Pancreas (tissue), 10 donors: Measurements from ENCODE around the gene SHROOM4. TPM values are rescaled to one million over a fixed set of nuclear protein-coding genes. Genes with fewer than 3 reads are reported as not detected.

ENCODE experiments used
- ATAC-seq, 4 donors: fragments of 200-7000 bp; cut with Tn5 transposase; one replicate each; pipeline versions ENCODE4 v1.8.0 to v1.9.1; 2020; ENCODE audit warnings: mild to moderate bottlenecking in 4 of 4, moderate library complexity in 4 of 4
- DNase-seq, 6 donors: peaks; one replicate each; pipeline ENCODE4 v3.0.0-alpha.2; 2020
- FAIRE-seq: peaks from 2 replicates; lab custom pipeline; 2012; peaks lifted over from hg19 to GRCh38; lab: Jason Lieb, UNC
- H3K27ac ChIP-seq, 4 donors: fragments of 200-600 bp; sonication (generic); 1 replicate in 3 of 4; 2 replicates in 1 of 4; pipeline versions ENCODE4 v1.5.0 to v1.8.0; 2020
- H3K27me3 ChIP-seq, 4 donors: fragments of 200-600 bp; one replicate each; pipeline ENCODE4 v1.8.0; 2021
- H3K36me3 ChIP-seq, 3 donors: fragments of 200-600 bp; sonication (generic) in 1 of 3; one replicate each; pipeline versions ENCODE4 v1.5.0 to v1.8.0; 2020 to 2021
- H3K4me1 ChIP-seq, 3 donors: fragments of 200-600 bp; one replicate each; pipeline ENCODE4 v1.8.0; 2021
- H3K4me3 ChIP-seq, 4 donors: fragments of 200-600 bp; sonication (generic) in 2 of 4; one replicate each; pipeline versions ENCODE4 v1.5.0 to v1.8.0; 2020 to 2021
- H3K9me3 ChIP-seq, 4 donors: fragments of 200-600 bp; one replicate each; pipeline ENCODE4 v1.8.0; 2021
- CTCF ChIP-seq, 4 donors: fragments of 200-600 bp; sonication (generic) in 3 of 4; IDR thresholded peaks; one replicate each; pipeline versions ENCODE4 v1.5.0 to v1.8.0; 2021; ENCODE audit warnings: antibody characterized with exemption in 4 of 4
- WGBS, 2 donors: extraction: QIAGEN DNeasy Blood & Tissue Kit; methylation state at CpG; one replicate each; pipeline ENCODE4 v1.1.7; 2013; 5-methylcytosine and 5-hydroxymethylcytosine counted together
- intact Hi-C, 3 donors: fragments of 100-400 bp; cut with DNase I; formaldehyde crosslinking; loops; one replicate each; pipeline versions ENCODE4 v1.11.1 to v1.14.2; 2022
- polyA plus RNA-seq, 2 donors: library from polyadenylated mRNA; stranded (reverse); fragments of 200-250 nt; gene quantifications; one replicate each; pipeline ENCODE4 v1.2.3, GENCODE V29; 2013
- total RNA-seq, 6 donors: library from RNA; stranded (reverse); fragmentation: NEBNext Ultra II Directional in 4 of 6; extraction: Animal tissue kit (Norgen Biotek cat#: 25700) in 4 of 6; gene quantifications; one replicate each; pipeline versions ENCODE4 v1.2.1 to v1.2.4, GENCODE V29; 2021 to 2023
- donor health status: healthy with polysubstance abuse.
- donor health status: DM: no; HTN: no; CAD: no; lungs with moderate emphysema.
- donor health status: DM: no; HTN: no; CAD: no.
- donor health status: control.
- donor health status: control.
- donor health status: Bipolar disorder and iron deficiency.
- donor health status: DM: yes; HTN: yes; CAD: no.
- donor health status: DM: no; HTN: no; CAD: no.
- donor health status: DM: no; HTN: no; CAD: no.
- donor health status: DM: yes; HTN: yes; CAD: no.

SHROOM4 gene
- total and polyA plus RNA-seq, 8 donors: 0.46 to 1.7 (median 0.98) TPM

GRCh38 chrX:50705042-50705441 is 109.0 kb downstream of the SHROOM4 start:
- no peak for ATAC-seq
- H3K27ac ChIP-seq: no peak overlapping the region
- TF ChIP-seq CTCF (IDR thresholded peaks at IDR 0.05): no peak
- no peaks in the 10 kb centered on the region for H3K36me3 ChIP-seq
- 50% methylated on average over 3 of the region's 3 CpGs for WGBS, 2 donors
- H3K27me3 ChIP-seq: peaks cover 0 to 17% (median 2%) of the 10 kb centered on the region in 4 donors
- intact Hi-C loops: no loop called here
- no peak overlapping the region for H3K4me3 ChIP-seq
- no peaks in the 10 kb centered on the region for H3K4me1 ChIP-seq
- no peak for DNase-seq
- no peaks in the 10 kb centered on the region for H3K9me3 ChIP-seq
- FAIRE-seq: no peak

DNA sequence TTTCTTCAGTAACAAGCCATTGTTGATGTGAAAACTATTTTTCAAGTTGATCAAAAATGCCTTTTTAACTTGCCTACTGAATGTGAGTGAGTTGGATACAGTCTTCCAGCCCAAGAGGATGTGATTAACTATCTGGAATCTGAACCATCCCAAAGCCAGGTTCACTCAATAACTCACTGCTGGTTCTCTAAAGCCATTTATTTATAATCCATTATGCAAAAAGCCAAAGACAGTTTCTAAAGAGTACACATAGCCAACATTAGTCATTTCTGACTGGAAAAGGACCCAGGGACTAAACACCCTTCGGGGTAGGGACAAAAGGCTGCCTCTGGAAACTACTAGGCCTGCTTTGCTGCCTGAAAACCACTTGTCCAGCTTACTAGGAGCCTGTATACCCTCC is 109.6 kb downstream of the SHROOM4 start:
- no peak for DNase-seq
- ATAC-seq: no peak
- FAIRE-seq: no peak
- no peak for TF ChIP-seq CTCF (IDR thresholded peaks at IDR 0.05)
- Histone ChIP-seq H3K4me3 (no peak overlapping the region), H3K4me1 (no peaks in the 10 kb centered on the region), H3K27ac (no peak overlapping the region), H3K9me3 (no peaks in the 10 kb centered on the region), H3K27me3 (peaks cover 0 to 17% (median 2%) of the 10 kb centered on the region in 4 donors), H3K36me3 (no peaks in the 10 kb centered on the region)
- 29 to 46% methylated on average over 1 of the region's 1 CpG for WGBS, 2 donors
- intact Hi-C loops: no loop called here

DNA sequence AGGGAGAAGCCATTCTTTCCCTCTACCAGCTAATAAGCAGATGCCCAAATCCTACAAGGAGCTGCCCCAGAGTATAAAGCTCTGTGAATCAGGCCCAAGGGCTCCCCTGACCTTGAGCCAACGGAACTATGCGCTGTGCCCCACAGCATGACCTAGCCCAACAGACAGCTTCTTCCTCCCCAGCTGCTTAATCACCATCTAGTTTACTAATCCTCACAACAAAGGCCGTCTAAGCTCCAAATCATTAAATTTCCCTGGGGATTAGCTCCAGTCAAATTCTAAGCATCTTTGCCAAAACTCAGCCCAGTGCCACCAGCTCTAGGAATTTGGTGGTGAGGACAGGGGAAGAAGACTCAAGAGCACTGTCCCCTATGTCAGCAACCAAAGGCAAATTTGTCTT is 113.1 kb downstream of the SHROOM4 start:
- TF ChIP-seq CTCF (IDR thresholded peaks at IDR 0.05): no peak
- FAIRE-seq (no peak), DNase-seq (no peak), ATAC-seq (no peak)
- WGBS, 2 donors: 27 to 47% methylated on average over 3 of the region's 3 CpGs
- H3K4me1 ChIP-seq: no peaks in the 10 kb centered on the region
- peaks cover 0 to 12% (median 0%) of the 10 kb centered on the region in 4 donors for H3K27me3 ChIP-seq
- H3K36me3 ChIP-seq: no peaks in the 10 kb centered on the region
- H3K4me3 ChIP-seq: no peak overlapping the region
- intact Hi-C loops: no loop called here
- no peaks in the 10 kb centered on the region for H3K9me3 ChIP-seq
- H3K27ac ChIP-seq: no peak overlapping the region

DNA sequence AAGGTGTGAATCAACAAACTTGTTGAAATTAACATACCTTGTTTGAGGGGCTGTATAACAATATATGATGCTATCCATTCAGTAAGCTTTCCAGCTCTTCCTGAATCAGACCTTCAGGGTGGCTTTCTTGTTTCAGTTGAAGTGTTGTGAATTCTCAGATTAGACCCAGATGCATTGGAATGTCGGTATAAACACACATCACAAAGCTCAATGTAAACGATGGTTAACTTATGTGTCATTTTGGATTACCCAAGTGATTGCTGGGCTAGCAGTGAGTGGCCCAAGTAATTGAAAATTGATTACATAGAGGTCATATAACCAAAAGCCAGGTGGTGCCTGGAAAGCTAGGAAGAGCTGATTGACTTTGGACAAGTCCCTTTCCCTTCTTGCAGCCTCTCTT is 115.0 kb downstream of the SHROOM4 start:
- H3K27me3 ChIP-seq: peaks cover 0 to 17% (median 0%) of the 10 kb centered on the region in 4 donors
- no peak overlapping the region for H3K27ac ChIP-seq
- no peak for TF ChIP-seq CTCF (IDR thresholded peaks at IDR 0.05)
- intact Hi-C loops: loop anchor here in 1 of 3 donors (10.0 kb wide), 1 partner anchor 286 kb away; no protein-coding TSS in a partner anchor
- H3K9me3 ChIP-seq: no peaks in the 10 kb centered on the region
- H3K4me3 ChIP-seq: no peak overlapping the region
- WGBS, 2 donors: 21 to 39% methylated on average over 2 of the region's 2 CpGs
- no peak for FAIRE-seq
- DNase-seq: no peak
- H3K36me3 ChIP-seq: no peaks in the 10 kb centered on the region
- H3K4me1 ChIP-seq: no peaks in the 10 kb centered on the region
- ATAC-seq: no peak

DNA sequence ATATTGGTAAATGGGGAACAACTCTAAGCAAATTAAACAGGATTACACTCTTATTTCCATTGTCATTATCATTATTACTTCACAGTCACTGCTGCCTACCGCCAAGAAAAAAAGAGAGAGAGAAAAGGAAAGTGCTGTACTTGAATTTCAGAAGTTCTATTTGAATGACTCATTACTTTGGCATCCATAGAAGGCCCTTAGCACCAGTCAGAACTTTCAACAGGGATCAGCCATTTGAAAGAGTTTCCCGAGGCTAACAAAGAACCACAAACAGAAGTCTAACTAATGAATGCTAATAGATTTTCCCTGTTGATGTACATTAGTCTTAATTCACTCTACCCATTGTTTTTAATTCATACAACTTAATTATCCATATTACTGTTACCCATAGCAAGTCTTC is 116.3 kb downstream of the SHROOM4 start:
- FAIRE-seq (peak; percentile 72), ATAC-seq (peak in 2 of 4 donors; percentile 40 to 48), DNase-seq (no peak)
- peaks cover 0 to 19% (median 2%) of the 10 kb centered on the region in 4 donors for H3K27me3 ChIP-seq
- intact Hi-C loops: loop anchor here in 1 of 3 donors (10.0 kb wide), 1 partner anchor 287 kb away; no protein-coding TSS in a partner anchor
- no peaks in the 10 kb centered on the region for H3K9me3 ChIP-seq
- H3K27ac ChIP-seq: no peak overlapping the region
- H3K4me3 ChIP-seq: no peak overlapping the region
- no peaks in the 10 kb centered on the region for H3K36me3 ChIP-seq
- TF ChIP-seq CTCF (IDR thresholded peaks at IDR 0.05): no peak
- 10 to 27% methylated on average over 2 of the region's 2 CpGs for WGBS, 2 donors
- H3K4me1 ChIP-seq: no peaks in the 10 kb centered on the region
